Fibroblast of lung (primary cell): ENCODE measurements around the gene PPARG.

ENCODE experiments used
- EZH2 ChIP-seq: IDR thresholded peaks from 2 replicates; pipeline ENCODE4 v1.5.1; 2012; ENCODE audit warnings: low read length, control low read depth, mild to moderate bottlenecking; ENCODE audit errors: missing control alignments
- TF ChIP-seq, protein P1 (sequence below), 2 donors: IDR thresholded peaks in 1 of 2; conservative IDR thresholded peaks in 1 of 2; 1 replicate in 1 of 2; 2 replicates in 1 of 2; pipeline ENCODE4 v1.5.1; 2011 to 2012; ENCODE audit warnings: low read length in 2 of 2, control low read depth in 1 of 2, inconsistent platforms in 1 of 2, low read depth in 1 of 2, mild to moderate bottlenecking in 1 of 2

DNA sequence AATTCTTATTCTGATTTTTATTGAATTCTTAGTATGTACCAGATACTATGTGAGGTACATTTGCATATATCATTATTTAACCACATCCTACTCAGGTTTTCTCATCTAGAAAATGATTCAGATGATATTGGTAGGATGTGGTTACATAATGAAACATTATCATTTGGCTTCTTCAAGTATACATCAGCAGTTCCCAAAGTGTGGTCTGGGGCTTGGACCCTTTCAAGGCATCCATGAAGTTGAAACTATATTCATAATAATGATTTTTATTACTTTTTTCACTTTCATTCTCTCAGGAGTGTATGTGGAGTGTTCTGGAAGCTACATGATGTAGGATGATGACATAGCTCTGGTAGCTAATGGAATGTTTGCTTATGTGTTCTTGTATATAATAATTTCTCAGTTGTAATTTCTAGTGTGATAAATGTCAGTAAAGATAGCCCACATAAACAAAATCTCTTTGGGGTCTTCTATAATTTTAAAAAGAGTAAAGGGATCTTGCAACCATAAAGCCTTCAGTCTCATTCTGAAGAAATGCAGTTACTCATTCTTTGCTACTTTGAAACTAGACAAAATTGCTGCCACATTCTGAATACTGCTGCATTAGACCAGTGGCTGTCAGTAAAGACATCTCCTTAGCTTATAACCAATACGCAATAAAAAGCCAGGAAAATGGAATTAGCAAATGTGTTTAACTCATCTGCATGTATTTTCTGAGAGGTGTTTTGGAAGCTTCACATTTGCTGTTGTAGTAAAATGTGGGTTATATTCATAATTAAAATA, 95.8 kb downstream of the PPARG start:
- TF ChIP-seq, protein P1, sequence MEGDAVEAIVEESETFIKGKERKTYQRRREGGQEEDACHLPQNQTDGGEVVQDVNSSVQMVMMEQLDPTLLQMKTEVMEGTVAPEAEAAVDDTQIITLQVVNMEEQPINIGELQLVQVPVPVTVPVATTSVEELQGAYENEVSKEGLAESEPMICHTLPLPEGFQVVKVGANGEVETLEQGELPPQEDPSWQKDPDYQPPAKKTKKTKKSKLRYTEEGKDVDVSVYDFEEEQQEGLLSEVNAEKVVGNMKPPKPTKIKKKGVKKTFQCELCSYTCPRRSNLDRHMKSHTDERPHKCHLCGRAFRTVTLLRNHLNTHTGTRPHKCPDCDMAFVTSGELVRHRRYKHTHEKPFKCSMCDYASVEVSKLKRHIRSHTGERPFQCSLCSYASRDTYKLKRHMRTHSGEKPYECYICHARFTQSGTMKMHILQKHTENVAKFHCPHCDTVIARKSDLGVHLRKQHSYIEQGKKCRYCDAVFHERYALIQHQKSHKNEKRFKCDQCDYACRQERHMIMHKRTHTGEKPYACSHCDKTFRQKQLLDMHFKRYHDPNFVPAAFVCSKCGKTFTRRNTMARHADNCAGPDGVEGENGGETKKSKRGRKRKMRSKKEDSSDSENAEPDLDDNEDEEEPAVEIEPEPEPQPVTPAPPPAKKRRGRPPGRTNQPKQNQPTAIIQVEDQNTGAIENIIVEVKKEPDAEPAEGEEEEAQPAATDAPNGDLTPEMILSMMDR (conservative IDR thresholded peaks at IDR 0.05 in 1 of 2, IDR thresholded peaks at IDR 0.05 in 1 of 2; ENCODE audit: low read depth in 1 of 2, low read length in 2 of 2) = no peak
- no peak for TF ChIP-seq EZH2
